CD4-positive, alpha-beta T cell treated with Interferon gamma for 1 hour (primary cell): Measurements from ENCODE around the gene MMP10.
"Not testable (repeated sequence)": the region's sequence is repeated elsewhere in the genome, so short reads cannot be mapped to it uniquely, and the experiment has no call there.

Source experiments
- DNase-seq: peaks from one replicate; pipeline ENCODE4 v3.0.0-alpha.2; 2020

MMP10 gene

DNA sequence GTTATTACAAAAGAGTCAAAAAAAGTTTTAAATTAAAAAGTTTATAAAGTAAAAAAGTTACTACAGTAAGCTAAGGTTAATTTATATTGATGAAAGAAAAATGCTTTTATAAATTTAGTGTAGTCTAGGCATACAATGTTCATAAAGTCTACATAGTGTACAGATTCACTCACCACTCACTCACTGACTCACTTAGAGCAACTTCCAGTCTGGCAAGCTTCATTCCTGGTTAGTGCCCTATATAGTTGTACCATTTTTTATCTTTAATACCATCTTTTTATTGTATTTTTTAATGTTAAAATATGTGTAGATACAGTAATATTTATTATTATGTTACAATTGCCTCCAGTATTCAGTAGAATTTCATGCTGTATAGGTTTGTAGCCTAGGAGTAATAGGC lies 2.6 kb upstream of the MMP10 start:
- DNase-seq, result no peak

DNA sequence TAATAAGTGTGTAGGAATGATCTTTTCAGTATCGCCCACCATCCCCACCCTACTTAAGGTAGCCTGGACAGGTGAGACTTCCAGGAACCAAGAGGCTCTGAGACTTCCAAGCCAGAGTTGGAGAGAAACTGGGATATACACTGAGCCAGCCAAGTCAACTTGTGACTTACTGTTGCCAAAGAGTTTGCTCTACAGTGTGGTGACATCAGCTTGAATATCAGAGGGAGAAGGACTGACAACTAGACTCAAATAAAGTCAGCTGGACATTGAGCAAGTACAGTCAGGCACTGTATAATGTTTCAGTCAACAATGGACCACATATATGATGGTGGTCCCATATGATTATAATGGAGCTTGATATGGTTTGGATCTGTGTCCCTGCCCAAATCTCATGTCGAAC lies 1.2 kb upstream of the MMP10 start:
- no peak for DNase-seq

DNA sequence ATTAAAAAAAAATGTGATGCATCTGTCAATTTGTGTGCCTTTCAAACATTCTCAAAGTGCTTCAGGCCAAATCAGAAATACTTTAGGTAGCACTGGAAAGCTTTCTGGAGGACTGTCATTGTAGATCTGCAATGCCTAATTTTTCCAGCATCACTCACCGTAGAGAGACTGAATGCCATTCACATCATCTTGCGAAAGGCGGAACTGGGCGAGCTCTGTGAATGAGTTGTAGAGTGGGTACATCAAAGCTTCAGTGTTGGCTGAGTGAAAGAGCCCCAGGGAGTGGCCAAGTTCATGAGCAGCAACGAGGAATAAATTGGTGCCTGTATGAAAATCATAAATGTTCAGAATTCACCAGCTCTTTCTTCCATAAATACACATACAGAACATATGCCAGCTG lies 4.0 kb downstream of the MMP10 start:
- DNase-seq, result no peak

DNA sequence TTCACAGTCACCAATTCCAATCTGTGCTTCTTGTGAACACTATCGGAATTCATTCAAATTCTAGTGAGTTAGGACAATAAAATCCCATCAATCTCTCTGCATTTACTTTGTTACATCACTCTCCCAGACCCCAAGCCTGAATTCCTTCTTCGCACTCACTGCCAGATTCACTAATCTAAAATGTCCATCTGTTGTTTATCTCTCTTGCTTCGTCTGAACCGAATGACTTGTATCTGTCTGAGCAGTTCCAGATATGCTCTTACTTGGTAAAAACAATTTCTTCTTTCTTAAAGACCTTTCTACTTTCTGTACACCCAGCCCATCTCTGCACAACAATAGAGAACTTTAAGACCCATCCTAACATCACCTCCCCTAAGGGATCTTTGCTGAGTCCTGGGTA lies 7.0 kb downstream of the MMP10 start:
- DNase-seq, result no peak

DNA sequence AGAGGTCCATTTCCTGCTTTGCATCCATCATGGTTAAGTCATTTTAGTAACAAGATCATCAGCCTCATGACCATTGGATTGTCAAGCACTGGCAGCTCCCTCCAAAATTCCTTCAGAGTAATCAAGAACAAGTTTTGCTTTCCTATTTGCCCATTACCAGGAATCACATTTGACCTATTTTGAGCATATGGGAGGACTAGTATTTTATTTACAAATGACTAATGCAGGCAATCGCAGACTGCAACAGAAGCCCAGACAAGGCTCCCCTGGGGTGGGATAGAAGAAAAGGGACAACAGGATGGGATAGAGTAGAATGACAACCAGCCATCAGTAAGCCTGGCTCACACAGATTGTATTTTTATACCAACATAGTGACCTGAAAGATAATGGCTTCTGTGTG lies 9.1 kb downstream of the MMP10 start:
- no peak for DNase-seq

DNA sequence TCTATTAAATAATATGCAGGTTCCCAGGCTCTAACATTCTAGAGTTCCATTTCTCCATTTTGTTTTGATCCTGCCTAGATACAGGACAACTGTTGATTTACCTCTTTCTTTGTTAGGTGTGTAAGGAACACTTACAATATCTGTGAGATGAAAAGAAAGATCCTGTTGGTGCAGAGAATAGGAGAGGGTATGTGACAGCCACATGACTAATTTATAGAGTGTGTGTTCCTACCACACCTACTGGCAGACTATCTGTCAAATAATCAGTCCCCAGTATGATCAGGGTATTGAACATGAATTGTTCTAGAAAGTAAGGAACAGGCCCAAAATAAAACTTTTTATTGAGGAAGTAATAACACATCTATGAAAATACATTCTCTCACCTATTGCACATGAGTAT lies 10.2 kb downstream of the MMP10 start:
- DNase-seq, result no peak

DNA sequence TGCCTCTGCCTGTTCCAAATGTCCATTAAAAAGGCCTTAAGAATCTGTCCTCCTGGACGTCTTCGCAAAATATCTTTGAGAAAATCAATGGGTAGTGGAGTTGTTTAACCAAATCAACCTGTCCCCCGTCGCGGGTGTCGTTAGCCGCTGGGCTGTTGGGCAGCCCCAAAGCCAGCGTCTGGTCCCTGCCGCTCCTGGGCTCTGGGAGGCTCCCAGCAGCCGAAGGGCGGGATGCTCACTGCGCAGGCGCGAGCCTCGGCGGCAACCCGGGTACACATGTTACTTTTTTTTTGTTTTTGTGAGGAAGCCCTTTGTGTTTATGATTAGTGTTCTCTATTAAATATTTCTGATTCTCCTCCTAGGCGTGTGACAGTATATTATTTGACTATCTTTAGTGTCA lies 12.6 kb downstream of the MMP10 start:
- DNase-seq, result no peak

DNA sequence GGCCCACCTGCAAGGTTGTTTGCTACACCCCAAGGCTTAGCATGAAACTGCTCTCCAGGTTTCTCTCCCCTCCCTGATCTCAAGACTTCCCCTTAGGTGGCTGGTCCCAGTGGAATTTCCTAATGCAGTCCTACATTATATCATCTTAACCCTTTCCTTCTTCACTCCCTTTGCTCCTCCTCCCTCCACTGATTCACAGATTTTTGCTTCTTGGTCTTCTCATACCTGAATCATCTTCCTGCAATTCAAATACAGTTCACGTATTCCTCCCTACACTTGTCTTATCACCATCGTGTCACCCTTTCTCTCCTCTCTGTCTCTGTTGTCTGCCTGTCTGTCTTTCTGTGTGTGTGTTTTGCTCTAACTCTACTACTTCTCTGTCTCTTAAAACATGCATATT lies 17.0 kb downstream of the MMP10 start:
- DNase-seq, result no peak

DNA sequence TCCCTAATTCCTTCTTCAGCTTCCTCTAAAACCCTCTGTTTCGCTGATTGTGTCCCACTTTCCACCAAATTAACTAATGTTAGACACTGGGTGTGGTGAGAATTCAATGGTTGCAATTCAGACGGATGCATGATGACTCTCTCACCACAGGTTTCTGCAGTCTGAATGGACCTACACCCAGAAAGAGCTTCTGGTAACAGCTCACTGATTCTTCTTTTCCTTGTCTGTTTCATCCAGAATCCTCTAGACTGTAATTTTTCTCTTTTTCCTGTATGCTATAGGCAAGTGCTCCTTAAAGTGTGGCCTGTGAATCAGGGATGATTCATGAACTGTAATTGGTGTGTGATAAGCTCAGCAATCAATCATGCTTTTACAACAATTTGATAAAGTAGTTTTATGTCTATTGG lies 18.1 kb downstream of the MMP10 start:
- DNase-seq, result no peak

DNA sequence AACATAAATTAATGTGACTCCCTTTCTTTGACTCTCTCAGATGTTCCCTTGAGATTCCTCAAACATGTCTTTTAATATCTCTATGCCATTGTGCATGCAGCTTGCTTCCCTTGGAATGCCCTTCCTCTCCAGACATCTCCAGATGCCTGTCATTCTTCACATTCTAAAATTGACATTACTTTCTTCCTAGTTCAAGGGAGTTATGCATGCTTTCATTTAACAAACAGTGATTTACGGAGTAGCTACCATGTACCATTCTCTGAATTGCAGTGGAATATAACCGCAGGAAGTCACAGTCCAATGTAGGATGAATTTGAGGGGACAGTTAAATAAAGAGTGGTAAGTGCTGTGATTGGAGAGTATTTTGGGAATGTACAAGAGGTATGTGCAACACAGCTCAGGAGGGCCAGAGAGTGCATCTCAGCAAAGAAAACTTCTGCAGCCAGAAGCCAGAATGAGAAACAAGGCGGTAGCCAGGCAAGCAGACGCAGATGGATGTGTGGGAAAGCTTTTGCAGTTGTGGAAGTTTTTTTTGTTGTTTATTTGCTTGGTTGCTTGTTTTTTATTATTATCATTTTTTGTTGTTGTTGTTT lies 18.7 kb downstream of the MMP10 start:
- DNase-seq, result no peak

DNA sequence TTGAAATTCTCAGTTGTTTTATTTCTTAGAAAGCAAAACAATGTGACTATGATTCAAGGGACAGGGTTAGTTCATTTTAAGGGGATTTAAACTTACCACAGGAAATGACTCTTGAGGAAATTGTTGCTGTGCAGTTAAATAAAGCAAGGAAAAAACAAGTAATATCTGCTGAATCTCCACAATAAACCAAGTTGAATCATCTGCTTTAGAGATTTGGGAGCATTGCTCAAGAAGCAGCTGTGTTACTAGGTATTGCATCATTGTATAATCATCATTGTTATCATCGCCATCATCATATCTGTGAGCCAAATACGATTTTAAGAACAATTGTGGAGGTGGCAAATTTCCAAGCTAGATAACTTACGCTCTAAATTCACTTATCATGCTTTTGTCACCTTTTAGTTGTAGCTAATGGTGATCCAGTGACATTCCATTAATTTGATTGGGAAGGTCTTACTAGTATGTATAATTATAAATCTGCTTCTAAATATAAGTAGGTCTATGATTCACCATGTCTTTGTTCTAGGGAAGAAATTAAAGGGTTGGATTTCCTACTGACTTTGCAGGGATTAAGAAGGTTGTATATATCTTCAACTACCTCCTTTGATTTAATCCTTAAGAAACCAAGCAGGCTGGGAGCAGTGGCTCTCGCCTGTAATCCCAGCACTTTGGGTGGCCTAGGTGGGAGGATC lies 19.9 kb downstream of the MMP10 start:
- DNase-seq, result no peak

DNA sequence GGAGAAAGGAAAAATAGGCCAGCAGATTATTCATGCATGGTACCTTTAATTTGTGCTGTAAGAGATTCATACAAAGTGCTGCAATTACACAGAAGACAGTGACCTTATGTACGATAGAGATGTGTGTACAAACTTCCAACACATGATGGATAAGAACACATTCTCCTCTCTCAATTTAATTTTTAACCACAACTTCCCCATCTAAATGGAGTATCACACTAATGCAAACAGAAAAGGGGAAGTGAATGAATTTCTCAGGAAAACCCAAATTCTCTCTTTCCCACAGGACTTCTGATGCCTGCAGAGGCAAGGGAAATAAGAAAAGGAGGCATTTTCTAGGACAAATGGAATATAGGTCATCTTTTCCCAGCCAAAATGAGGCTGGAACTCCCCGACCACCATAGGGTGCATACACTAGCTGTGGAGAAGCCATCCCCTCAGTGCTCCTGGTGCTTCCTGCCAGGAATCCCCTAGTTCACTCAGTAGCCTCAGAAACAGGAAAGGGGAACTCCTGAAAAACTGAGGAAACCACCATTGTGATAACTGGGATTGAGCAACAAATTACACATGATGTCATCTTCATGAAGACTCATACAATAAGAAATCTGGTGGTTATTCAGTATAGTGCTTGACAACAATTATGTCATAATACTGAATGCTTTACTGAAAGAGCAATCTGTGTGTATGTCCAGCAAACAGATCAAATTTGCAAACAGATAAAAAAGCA lies 22.4 kb downstream of the MMP10 start:
- peak; percentile 4 for DNase-seq

DNA sequence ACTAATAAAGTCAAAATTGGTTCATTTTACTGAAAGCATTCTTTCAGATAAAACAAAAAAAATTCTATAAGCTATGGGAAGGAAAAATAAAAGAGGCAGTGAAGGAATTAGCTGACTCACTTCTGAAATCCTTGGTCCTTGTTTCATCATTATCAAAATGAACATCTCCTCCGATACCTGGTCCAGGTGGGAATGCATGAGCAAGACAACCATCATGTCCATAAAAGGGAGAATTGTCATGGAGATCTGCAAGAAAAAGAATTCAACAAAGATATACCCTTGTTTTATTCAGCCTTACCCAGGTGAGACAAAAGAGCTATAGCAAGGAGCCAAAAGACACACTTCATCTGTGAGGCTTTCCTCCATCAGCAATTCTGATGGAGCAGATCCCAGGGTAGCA lies 27.2 kb downstream of the MMP10 start:
- DNase-seq, result no peak

DNA sequence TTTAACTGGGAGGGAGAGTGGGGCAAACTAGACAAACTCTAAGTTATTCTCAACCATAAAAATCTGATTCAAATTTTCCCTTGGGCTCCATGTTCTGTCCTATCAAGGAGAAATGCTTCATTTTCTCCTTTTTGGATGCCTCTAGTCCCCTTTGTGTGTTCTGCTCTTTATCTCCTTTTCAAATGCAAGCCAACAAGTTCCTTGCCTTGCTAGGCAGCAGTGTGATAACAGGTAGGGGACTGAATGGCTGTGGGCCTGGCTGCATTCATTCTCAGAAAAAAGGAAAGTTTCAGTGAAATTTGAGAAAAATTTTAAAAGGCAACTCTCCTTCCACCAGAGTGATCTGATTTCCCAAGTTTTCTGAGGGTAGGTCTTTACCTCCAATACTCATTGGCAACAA lies 28.8 kb downstream of the MMP10 start:
- no peak for DNase-seq

DNA sequence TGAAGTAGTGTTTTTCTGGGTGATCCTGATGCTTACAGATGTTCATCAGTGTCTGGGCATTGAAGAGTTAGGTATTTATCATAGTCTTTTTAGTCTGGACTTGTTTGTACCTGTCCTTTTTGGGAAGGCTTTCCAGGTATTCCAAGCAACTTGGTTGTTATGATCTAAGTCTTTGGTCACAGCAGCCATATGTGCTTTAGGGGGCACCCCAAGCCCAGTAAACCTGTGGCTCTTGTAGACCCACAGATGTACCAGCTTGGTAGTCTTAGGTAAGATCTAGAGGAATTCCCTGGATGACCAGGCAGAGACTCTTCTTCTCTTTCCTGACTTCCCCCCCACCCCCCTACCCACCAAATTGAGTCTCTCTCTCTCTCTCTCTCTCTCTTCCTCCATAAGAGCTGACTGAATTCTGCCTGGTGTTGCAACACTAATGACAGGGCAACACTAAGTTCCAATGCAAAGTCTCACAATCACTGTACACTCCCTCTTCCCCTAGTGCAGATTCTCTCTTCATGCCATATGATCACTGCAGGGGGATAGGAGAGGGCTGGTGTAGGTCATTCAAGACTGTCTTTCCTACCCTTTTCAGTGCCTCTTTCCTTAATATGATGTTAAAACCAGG lies 31.2 kb downstream of the MMP10 start:
- DNase-seq, result no peak

DNA sequence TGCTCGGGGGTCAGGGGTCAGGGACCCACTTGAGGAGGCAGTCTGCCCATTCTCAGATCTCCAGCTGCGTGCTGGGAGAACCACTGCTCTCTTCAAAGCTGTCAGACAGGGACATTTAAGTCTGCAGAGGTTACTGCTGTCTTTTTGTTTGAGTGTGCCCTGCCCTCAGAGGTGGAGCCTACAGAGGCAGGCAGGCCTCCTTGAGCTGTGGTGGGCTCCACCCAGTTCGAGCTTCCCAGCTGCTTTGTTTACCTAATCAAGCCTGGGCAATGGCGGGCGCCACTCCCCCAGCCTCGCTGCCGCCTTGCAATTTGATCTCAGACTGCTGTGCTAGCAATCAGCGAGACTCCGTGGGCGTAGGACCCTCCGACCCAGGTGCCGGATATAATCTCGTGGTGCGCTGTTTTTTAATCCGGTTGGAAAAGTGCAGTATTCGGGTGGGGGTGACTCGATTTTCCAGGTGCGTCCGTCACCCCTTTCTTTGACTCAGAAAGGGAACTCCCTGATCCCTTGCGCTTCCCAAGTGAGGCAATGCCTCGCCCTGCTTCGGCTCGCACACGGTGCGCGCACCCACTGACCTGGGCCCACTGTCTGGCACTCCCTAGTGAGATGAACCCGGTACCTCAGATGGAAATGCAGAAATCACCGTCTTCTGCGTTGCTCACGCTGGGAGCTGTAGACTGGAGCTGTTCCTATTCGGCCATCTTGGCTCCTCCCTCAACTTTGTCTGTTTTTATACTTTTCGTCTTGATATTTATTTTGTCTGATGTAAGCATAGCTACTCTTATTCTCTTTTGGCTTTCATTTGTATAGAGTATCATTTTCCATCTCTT lies 33.5 kb downstream of the MMP10 start:
- not testable (repeated sequence) for DNase-seq

DNA sequence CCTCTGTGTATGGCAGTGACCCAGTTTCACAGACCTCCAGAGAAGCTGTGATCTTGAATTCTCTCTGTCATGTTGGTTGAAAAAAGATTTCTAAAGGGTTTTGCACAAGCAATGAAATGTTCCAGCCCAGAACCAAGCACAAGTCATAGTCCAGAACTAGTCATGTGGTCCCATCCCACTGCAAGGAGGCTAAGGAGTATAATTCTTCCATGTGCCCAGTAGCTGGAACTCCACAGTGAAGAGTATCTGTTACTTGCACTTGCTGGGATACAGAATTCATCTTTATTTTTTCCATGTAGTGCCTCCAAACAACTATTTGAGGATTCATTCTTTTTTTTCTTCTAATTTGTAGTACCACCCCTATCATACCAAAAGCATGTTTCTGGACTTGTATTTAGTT lies 45.8 kb downstream of the MMP10 start:
- no peak for DNase-seq

DNA sequence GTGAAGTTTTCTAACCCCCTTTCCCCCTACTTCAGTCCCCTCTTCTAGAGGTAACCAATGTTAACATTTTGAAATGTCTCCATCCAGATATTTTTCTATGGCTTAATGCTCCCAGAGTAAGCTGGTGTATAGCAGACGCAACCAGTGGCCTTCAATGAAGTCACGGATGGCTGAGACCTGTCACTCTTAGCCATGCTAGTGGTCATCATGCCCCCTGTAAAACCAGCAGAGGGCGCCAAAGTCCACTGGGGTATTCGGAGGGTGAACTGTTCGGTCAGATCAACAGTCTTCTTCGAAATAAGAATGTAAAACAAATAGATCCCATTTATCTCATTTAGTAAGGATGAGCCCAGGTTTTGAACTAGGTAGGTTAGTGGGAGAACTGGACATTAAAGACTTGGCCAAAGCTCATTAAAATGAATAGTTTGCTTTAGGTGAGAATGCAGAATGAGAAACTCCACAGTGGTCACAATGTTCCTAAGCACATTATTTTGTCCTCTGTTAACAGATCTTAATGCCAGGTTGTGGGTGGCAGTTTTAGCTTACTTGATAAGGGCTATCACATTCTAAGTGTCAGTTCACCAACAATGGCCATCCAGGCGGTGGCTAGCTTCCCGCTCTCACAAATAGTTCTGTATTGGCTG lies 47.1 kb downstream of the MMP10 start:
- DNase-seq, result peak; percentile 22

DNA sequence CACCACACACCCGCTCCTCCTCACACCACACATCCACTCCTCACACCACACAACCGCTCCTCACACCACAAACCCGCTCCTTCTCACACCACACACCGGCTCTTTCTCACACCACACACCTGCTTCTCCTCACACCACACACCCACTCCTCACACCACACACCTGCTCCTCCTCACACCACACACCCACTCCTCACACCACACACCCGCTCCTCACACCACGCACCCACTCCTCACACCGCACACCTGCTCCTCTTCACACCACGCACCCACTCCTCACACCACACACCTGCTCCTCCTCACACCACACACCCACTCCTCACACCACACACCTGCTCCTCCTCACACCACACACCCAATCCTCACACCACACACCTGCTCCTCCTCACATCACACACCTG lies 49.5 kb downstream of the MMP10 start:
- DNase-seq, result not testable (repeated sequence)

DNA sequence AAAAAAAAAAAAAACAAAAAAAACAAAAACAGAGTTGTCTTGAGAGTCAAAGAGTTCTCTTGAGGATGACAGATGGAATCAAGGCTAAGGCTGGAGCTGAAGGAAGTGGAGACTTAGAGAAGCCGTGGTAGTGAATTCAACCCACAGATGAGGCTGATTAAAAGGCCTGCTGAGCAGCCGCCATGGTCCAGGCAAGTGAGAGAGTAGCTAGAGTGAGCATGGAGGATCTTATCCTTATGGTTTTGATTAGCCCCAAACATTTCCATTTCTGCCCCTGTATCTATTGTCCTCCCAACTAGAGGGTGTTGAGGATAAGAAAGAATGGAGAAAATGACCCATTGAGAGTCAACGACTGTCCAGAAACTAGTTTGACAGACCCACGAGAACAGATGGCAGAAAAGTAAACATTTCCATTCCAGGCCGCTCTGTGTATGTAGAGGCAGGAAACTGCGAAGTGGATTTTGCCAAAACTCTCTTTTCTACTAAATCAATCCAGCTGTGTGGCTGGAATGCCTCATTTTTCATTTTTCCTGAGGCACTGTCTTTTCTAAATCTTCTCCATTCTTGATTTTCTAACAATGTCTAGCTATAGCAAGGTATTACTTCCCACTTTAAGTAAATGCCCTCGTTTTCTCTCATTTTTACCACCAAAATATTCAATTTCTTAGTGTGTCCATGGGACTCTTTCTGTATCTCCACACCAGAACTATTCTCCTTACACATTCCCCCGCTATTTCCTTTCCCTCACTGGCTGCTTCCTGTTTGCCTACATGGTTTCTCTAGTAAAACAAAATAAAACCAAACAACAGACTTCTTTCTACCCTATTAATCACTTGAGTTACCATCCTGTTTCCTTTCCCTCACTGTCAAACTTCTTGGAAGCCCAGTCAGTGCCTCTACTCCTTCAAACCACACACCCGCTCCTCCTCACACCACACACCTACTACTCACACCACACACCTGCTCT lies 50.3 kb downstream of the MMP10 start:
- DNase-seq, result no peak

DNA sequence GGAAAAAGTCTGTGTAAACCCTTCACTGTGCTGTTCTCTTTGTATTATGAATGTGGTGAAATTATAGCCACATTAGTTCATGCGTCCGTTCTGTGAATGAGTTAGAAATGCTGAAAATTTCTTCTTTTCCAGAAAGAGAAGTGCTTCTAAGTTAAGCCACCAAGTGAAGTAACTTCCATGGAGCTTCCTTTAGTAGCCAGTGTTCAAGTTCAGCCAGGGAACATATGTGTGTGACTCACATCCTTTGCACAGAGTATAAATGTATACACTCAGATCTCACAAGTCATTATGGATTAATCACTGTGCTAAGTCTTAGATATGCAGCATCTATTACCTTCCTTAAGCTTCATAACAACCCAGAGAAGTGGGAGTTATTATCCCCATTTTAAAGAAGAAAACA lies 52.5 kb downstream of the MMP10 start:
- peak; percentile 1 for DNase-seq
